Measurements from ENCODE around the gene IGFBP5.

GRCh38 chr2:216632952-216633615, 62.3 kb downstream of the IGFBP5 start, which contains the start of gene IGFBP2:
- no peak for TF ChIP-seq CTCF (conservative IDR thresholded peaks at IDR 0.05; ENCODE audit: low read length)
- TF ChIP-seq EZH2phosphoT487 (IDR thresholded peaks at IDR 0.05; ENCODE audit: borderline replicate concordance, low read depth, low read length) = no peak
